GM06990 (cell line): ENCODE results near the gene ADAM10.

Experiments used
- DNase-seq: peaks from one replicate; pipeline ENCODE4 v3.0.0-alpha.2; 2011; ENCODE audit not compliant: insufficient read length; ENCODE audit errors: extremely low read depth
- H3K27me3 ChIP-seq: replicated peaks from 2 replicates; pipeline ENCODE4 v1.6.0; 2011; ENCODE audit warnings: low read length; ENCODE audit not compliant: control insufficient read depth, insufficient read depth
- H3K36me3 ChIP-seq: 2 replicates; pipeline ENCODE4 v1.5.1; 2011; ENCODE audit warnings: low read length; ENCODE audit not compliant: control insufficient read depth, insufficient read depth
- H3K4me3 ChIP-seq: replicated peaks from 2 replicates; pipeline ENCODE4 v1.5.1; 2011; ENCODE audit warnings: low read depth, mild to moderate bottlenecking, control low read depth, low read length
- CTCF ChIP-seq: IDR thresholded peaks from 2 replicates; pipeline ENCODE4 v1.5.1; 2011; ENCODE audit warnings: low read length, control low read depth, mild to moderate bottlenecking, inconsistent platforms; ENCODE audit not compliant: insufficient read depth, poor library complexity, severe bottlenecking

Gene ADAM10

DNA sequence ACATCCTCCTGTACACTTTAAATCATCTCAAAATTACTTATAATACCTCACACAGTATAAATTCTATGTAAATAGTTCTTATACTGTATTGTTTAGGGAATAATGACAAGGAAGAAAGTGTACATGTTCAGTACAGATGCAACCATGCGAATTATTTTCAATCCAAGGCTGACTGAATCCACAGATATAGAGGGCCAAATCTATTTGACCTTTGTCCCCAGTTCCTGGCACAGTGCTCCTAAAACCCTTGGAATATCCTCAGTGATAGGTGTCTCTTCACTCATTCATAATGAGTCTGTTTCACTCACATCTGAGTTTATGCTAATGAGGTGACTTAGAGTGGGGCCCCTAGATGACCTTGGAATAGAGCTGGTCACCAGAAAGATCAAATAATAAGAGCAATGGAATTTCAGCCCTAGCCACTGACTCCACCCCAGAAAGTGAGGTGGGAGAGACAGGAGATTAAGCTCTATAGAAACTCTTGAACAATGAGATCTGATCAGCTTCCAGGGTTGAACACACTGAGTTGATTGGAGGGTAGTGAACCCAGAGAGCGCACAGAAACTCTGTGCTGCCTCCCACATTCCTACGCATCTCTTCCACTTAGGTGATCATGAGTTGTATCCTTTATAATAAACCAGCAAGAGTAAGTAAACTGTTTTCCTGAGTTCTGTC lies 65.3 kb downstream of the ADAM10 start:
- no peaks in the 10 kb centered on the region for H3K27me3 ChIP-seq
- TF ChIP-seq CTCF, result no peak
- no peak overlapping the region for H3K4me3 ChIP-seq
- no peak for DNase-seq
- no peaks in the 10 kb centered on the region; the same call in 1 of the 2 replicates for H3K36me3 ChIP-seq

DNA sequence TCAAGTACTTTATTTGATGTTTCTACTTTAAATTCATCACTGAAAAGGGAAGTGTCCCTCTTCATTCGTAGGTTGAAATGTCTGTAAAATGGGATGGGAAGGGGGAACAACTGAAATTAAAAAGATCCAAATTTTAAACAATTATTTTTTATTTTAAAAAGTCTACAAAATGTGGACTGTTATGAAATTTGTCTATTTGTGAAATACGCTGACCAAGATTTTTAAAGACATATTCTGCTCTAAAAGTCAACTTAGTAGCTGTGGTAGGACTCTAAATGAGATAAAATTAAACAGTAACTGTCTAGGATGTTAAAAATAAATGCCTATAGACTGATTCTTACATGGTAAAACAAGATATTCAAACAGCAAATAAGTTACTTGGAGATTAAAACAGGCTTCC lies 67.3 kb downstream of the ADAM10 start:
- no peak overlapping the region for H3K4me3 ChIP-seq
- no peaks in the 10 kb centered on the region; the same call in 1 of the 2 replicates for H3K36me3 ChIP-seq
- TF ChIP-seq CTCF, result no peak
- no peaks in the 10 kb centered on the region for H3K27me3 ChIP-seq
- no peak for DNase-seq

DNA sequence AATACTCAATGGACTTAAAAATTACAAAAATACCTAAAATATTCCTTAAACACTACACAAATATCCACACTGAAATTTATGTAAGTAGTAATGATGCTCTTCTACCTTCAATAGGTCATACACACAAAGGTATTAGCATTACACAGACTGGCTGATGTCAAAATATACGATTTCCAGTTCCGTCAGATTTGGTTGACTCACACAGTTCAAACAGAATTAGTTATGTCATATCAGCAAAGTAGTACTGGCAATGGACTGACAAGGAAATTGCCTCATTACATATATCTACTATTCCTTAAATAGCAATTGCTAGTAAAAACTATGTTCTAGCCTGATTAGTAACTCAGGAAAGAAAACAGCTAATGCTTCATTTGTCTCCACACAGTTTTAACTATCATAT lies 70.8 kb downstream of the ADAM10 start:
- H3K27me3 ChIP-seq, result no peaks in the 10 kb centered on the region
- H3K36me3 ChIP-seq, result no peaks in the 10 kb centered on the region; the same call in 1 of the 2 replicates
- no peak for DNase-seq
- no peak overlapping the region for H3K4me3 ChIP-seq
- no peak for TF ChIP-seq CTCF

- DNase-seq, result no peak
- Histone ChIP-seq H3K27me3 (no peaks in the 10 kb centered on the region), H3K4me3 (no peak overlapping the region), H3K36me3 (no peaks in the 10 kb centered on the region; the same call in 1 of the 2 replicates)
- no peak for TF ChIP-seq CTCF
Measured at GRCh38 chr15:58677426-58677825, 72.1 kb downstream of the ADAM10 start.

DNA sequence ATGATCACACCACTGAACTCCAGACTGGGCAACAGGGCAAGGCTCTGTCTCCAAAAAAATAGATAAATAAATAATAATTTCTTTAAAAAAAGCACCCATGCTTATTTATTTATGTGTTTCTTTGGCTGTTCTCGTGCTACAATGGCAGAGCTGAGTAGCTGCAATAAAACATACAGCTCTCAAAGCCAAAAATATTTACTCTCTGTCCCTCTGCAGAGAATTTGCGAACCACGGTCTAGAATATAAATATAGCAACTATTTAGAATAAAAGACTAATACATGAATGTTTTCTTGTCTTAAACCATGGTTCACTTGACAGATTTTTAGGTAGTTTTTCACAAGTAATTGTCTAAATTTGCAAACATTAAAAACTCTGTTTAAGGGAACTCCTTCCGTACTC lies 72.7 kb downstream of the ADAM10 start:
- DNase-seq, result no peak
- no peak for TF ChIP-seq CTCF
- Histone ChIP-seq H3K27me3 (no peaks in the 10 kb centered on the region), H3K4me3 (no peak overlapping the region), H3K36me3 (no peaks in the 10 kb centered on the region; the same call in 1 of the 2 replicates)

DNA sequence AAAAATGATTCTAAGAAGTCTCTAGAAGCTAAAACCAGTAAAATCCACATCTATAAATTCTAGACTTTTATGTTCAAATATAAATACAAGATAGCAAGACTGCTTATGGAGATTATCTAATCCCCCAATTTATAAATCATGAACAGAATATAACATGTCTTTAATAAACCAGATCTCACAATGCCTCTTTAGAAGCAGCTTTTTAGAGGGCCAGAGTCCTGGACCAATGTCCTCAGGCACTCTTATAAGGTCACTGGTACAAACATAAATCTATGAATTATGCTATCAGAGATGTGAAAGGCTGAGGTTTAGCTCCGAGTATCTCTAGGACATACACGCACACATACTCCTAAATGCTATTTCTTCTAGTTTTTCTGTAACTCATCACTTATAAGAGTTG lies 78.3 kb downstream of the ADAM10 start:
- no peak for DNase-seq
- H3K36me3 ChIP-seq, result no peaks in the 10 kb centered on the region
- no peak overlapping the region for H3K4me3 ChIP-seq
- no peaks in the 10 kb centered on the region for H3K27me3 ChIP-seq
- TF ChIP-seq CTCF, result no peak
